HG02852 (cell line): ENCODE measurements around the gene KLHDC7B.

ENCODE experiments used
- ATAC-seq: cut with Tn5 transposase; IDR thresholded peaks from one replicate; pipeline ENCODE4 v1.9.1; 2021; ENCODE audit warnings: mild to moderate bottlenecking, moderate library complexity; ENCODE audit not compliant: unreplicated experiment

The KLHDC7B gene

DNA sequence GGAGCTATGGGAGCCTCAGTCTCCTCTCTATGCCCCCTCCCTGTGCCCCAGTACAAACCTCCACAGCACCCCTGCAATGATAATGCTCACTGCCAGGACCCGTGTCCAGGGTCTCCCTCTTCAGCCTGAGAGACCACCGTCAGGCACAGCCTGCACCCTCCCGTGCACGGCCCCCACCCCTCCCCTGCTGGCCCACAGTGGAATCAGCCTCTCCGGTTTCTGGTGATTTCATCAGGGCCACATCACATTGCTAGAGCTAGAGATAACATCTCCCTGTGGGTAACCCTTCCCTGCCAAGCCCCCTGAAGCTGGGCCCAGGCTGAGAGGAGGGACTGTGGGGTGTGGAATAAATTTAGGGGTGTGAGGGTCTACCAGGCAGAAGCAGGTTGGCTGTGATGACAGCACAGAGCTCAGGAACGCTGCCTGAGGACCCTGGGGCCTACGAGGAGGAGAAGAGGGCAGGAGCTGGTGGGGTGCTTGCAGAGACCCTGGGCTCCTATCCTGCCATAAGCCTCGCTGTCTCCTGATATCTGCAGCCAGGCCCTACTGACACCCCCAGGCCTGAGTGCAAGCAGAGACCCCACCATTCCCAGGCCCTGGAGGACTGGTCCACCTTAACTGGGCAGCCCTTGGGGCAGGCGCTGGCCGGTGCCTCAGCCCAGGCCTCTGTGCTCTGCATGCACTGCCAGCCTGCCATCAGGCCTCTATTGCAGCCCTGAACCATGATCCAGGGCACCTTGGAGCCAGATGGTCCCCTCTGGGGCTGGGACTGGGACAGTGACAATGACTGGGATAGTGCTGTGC lies at the start of gene KLHDC7B:
Gene KLHDC7B, plus strand, starts transcription at position 378 of the 804 bp plus-strand sequence. Its CDS starts 345 bp downstream, at position 723.
- ATAC-seq = no peak

- ATAC-seq = no peak
These were observed 48.6 kb upstream of the KLHDC7B start for GRCh38 chr22:50497093-50497492.

GRCh38 chr22:50498322-50498890 lies 47.3 kb upstream of the KLHDC7B start:
- ATAC-seq = no peak

DNA sequence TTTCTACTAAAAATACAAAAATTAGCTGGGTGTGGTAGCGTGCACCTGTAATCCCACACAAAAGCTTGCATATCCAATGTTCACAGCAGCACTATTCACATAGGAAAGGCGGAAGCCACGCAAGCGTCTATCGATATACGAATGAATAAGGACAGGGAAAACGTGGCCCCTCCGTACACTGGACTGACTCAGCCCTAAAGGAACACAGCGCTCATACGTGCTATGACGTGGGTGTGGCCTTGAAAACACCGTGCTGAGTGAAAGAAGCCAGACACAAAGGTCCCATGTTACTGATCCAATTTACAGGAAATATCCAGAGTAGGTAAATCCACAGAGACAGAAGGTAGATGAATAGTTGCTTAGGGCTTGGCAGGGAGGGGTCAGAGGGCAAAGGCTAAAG lies 45.2 kb upstream of the KLHDC7B start:
- ATAC-seq = no peak

GRCh38 chr22:50502096-50502495 lies 43.6 kb upstream of the KLHDC7B start:
- ATAC-seq = no peak

- ATAC-seq = no peak
These were observed 42.8 kb upstream of the KLHDC7B start for GRCh38 chr22:50502628-50503474.

GRCh38 chr22:50503475-50504145 lies 42.1 kb upstream of the KLHDC7B start:
- ATAC-seq = no peak

- no peak for ATAC-seq
These were observed 41.1 kb upstream of the KLHDC7B start for GRCh38 chr22:50504369-50505211.

DNA sequence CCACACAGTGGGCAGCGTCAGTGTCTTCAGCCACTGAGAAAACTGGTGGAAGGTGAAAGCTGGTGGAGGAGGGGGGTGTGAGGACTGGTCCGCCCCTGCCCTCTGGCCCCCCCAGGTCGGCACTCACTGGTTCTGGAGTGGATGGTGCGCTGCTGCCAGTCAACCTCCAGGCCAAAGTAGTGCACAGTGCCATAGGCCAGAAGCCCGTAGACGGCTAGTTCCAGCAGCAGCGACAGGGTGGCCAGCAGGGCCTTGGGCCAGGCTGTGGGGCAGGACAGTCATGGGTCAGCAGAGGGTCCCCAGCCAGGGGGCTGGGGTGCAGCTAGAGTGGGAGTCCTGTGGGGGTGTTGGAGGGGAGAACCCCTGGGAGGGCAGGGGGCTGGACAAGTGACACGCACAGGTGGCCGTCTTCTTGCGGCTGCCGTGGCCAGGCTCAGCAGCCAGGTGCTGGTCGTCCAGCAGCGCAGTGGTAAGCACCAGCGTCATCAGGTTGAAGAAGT lies 40.4 kb upstream of the KLHDC7B start:
- no peak for ATAC-seq

DNA sequence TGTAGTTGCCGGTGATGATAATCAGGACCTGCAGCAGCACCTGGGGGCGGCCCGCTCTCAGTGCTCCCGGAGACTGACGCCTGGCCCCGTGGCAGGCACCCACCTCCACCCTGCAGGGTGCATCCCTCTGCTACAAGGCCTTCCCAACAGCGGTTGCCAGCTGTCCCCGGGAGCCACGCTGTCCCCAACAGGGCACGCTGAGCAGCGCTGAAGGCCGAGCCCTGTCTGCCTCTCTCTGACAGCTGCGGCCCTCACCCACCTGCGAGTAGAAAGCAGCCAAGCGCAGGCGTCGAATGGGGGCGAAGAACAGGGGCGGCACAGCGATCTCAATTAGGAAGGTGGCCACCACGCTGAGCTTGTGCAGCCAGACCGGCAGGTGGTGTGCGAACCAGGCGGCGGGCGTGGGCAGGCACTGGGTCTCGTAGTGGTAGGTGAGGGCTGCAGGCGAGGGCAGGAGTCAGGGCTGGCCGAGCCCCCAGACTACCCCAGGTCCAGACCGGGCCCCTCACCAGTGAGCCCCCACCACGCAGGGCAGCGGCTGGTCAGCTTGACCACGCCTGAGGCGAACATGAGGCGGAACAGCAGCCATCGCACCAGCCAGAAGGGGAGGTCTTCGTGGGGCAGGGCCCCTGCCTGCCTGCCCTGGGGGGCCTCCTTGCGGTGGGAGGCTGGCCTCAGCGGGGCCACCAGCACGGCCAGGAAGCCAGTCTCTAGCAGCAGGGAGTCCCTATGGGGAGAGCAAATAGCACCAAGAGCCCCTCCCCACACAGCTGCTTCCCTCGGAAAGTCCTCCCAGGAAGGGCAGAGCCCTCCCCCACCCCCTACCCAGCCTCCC lies 39.7 kb upstream of the KLHDC7B start:
- ATAC-seq = no peak

DNA sequence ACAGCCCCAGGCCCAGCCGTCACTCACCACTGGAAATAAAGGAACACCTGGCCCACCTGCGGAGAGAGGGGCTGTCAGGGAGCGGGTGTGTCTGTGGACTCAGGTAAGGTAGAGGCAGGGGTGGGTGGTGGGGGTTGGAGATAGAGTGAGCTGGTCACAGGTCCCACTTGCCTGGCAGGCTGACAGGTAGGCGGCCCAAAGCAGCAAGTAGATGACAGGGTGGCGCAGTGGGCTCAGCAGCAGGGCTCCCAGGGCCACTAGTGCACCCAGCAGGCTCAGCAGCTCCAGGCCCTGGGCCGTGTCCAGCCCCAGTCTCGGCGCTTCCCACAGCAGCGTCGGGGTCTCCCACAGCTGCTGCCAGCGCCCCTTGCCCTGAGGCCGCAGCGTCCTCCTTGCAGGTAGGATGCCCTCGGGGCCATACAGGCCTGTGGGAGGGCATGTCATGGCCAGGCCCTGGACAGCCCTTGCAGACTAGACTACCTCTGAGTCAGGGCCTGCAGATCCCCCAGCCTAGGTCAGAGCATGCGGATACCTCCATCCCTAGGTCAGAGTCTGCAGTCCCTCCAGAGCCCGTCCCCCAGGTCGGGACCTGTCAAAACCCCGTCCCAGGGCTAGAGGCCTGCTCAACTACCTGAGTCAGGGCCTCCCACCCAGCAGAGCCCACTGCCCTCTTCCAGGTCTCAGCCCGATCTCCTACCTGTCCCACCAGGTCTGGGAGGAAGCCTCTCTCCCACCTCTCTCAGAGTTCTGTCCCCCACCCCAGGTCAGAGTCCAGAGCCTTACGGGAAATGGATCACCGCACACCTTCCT lies 38.9 kb upstream of the KLHDC7B start:
- ATAC-seq = no peak

- ATAC-seq = peak; percentile 60
These were observed 38.2 kb upstream of the KLHDC7B start, which contains the start of gene LMF2 for GRCh38 chr22:50507421-50507990. Gene LMF2, minus strand, starts transcription at chr22:50507702. Its CDS starts 27 bp downstream, at chr22:50507675.

- peak; percentile 40 for ATAC-seq
These were observed 37.5 kb upstream of the KLHDC7B start, which contains the start of gene NCAPH2 for GRCh38 chr22:50507991-50508884. Gene NCAPH2, plus strand, starts transcription at chr22:50508224. Its CDS starts 114 bp downstream, at chr22:50508338.

DNA sequence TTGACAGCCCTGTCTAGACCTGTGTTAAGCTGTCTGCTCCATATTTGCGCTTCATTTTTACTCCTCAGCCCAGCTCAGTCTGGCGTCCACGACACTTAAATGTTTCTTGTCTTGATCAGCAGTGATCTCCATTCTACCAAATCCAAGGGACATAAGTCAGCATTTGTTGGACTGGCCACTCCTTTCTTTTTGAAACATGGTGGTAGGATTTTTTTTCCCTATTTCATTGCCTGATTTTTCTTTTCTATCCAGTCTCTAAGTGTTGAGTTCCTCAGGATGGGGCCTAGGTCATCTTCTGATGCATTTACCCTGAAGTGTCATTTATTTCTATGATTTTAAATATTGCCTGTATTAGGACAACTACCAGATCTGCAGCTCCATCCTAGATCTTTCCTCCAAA lies 36.8 kb upstream of the KLHDC7B start:
- ATAC-seq = no peak

- no peak for ATAC-seq
These were observed 32.5 kb upstream of the KLHDC7B start for GRCh38 chr22:50513175-50513574.

DNA sequence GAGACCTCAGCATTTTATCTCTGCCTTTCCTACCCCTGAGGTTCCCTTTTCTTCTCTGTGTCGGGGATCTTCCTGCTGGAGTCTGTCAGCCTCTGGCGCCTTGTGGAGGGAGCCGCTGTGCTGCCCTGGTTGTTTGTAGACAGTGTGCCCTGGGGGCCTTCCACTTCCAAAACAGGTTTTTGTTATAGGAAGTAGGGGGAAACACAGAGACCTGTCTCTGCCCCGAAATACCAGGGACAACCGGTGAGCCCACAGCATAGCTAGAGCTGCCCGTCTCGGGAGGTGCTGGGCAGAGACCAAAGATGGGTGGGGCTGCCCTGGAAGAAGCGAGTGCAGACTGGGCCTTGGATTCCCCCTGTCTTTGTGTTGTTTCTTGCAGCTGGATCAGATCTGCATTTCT lies 29.6 kb upstream of the KLHDC7B start:
- ATAC-seq = no peak

DNA sequence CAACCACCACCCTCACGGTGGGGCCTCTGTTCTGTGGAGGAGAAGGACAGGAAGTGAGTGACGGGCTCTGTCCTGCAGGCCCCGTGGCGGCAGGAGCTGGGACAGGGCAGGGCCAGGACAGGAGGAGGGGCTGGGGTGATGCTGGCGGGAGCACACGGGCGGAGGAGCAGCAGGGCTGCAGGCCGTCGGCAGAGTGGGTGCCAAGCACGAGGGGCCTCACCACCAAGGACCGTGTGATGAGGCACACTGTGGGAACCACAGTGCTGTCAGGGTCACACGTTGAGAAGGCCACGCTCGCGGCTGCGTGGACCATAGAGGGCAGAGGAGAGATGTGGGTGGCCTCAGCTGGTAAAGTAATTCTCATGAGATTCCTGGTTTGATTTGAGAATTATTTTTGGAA lies 28.8 kb upstream of the KLHDC7B start:
- no peak for ATAC-seq
